Vagina (tissue), 2 donors: Measurements from ENCODE around the gene PIMREG.

Experiments
- POLR2A ChIP-seq, 2 donors: fragments of 450-650 bp; IDR thresholded peaks; one replicate each; pipeline ENCODE4 v1.6.1; 2017; ENCODE audit warnings: antibody characterized with exemption in 2 of 2, mild to moderate bottlenecking in 2 of 2, moderate library complexity in 2 of 2
- POLR2AphosphoS5 ChIP-seq, 2 donors: sonication (generic); formaldehyde crosslinking; IDR thresholded peaks; one replicate each; pipeline ENCODE4 v1.9.0; 2017; ENCODE audit warnings: antibody characterized with exemption in 2 of 2, mild to moderate bottlenecking in 2 of 2, low read depth in 1 of 2; ENCODE audit not compliant: insufficient read depth in 1 of 2
- TF ChIP-seq, protein P1 (sequence below), 3 experiments: fragments of 450-650 bp in 2 of 3; fragments of 200-600 bp in 1 of 3; sonication (generic) in 1 of 3; IDR thresholded peaks; one replicate each; pipeline ENCODE4 v1.5.1; 2017 to 2019; ENCODE audit warnings: antibody characterized with exemption in 3 of 3, mild to moderate bottlenecking in 2 of 3, moderate library complexity in 2 of 3

DNA sequence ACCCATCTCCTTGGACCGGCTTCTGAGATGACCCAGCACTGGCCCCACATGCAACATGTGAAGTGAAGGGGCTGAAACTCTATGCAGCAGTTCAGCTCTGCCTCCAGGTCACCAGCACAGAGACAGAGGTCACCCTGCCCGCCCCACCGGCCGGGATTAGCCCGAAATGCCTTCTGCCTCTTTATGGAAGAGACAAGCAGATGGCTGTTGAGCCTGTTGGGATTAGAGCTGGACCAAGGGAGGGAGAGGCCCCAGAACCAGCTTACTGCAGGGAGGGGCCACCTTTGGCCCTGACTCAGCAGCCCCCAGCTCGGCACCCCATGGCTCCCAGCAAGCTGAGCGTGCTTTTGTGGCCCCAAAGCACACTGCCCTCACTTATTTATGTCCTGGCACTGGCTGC lies 15.0 kb upstream of the PIMREG start:
- TF ChIP-seq POLR2A (IDR thresholded peaks at IDR 0.05) (no peak), POLR2AphosphoS5 (IDR thresholded peaks at IDR 0.05; ENCODE audit: insufficient read depth in 1 of 2, low read depth in 1 of 2) (no peak)
- TF ChIP-seq, protein P1, sequence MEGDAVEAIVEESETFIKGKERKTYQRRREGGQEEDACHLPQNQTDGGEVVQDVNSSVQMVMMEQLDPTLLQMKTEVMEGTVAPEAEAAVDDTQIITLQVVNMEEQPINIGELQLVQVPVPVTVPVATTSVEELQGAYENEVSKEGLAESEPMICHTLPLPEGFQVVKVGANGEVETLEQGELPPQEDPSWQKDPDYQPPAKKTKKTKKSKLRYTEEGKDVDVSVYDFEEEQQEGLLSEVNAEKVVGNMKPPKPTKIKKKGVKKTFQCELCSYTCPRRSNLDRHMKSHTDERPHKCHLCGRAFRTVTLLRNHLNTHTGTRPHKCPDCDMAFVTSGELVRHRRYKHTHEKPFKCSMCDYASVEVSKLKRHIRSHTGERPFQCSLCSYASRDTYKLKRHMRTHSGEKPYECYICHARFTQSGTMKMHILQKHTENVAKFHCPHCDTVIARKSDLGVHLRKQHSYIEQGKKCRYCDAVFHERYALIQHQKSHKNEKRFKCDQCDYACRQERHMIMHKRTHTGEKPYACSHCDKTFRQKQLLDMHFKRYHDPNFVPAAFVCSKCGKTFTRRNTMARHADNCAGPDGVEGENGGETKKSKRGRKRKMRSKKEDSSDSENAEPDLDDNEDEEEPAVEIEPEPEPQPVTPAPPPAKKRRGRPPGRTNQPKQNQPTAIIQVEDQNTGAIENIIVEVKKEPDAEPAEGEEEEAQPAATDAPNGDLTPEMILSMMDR (IDR thresholded peaks at IDR 0.05) = no peak
